Measurements from ENCODE around the gene ASTL. TPM values are rescaled to one million over a fixed set of nuclear protein-coding genes. Genes with fewer than 3 reads are reported as not detected.

Gene ASTL
- total and polyA plus RNA-seq, 2 donors (not counting 3 experiments of a cell fraction or from before 2014, with no cell fraction given): not detected

DNA sequence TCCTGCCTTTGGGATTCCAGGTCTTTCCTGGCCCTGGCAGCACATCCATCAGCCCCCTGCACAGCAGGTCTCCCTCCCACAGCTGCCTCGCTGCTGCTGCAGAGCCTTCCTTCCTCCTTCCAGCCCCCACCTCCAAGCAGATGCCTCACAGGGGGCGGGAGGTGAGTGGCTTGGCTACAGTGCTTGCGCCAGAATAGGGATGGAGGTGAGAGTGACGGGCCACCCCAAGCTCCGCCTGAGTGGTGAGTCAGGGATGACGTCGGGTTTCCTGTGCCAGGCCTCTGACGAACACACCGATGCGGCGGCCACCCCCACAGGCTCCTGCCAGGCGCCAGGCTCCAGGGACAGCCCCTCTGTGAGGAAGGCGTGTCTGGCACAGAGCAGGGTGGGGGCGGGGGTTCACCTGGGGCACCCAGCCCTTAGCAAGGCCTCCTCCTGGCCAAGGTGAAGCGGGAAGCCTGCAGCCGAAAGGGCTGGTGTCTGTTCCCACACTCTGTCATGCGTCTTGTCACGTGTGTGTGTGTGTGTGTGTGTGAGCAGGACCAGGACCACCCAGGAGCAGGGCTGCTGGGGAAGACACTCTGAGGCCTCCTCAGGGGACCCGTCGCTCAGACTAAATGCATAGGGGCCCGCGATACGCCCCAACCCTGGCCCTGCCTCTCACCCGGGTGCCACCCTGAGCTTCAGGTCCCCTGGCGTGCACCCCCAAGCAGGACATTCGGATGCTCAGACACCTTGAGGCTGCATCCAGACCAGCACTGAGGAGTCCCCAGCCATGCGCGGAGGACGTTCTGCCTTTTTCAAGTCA, 10.3 kb upstream of the ASTL start:
- intact Hi-C loops (cut with micrococcal nuclease): no loop called here

DNA sequence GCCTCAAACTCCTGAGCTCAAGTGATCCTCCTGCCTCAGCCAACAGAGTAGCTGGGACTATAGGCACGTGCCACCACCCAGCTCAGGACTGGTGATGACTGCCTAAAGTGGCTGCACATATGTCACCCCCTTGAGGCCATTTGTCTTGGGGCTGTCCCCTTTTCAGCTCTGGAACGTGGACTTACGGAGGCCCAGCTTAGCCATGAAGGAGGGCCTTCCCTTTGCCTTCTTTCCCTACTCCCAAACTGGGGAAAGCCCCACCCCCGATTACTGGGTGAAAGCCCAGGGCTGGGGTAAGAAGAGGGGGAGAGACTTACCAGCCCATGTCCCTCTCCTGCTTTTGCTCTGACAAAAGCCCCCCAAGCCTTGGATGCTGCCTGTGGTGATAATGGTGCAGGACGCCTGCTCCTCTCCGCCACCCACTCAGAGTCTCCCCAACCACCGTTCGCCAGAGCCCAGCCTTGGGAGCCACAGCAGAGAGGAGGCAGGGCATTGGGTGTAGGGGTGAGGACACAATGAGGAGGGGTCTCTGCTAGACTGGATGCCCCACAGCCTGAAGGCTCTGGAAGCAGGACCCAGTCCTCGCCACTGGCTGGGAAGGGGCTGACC, 9.4 kb upstream of the ASTL start:
- Histone ChIP-seq H3K9me1 (replicated peaks; ENCODE audit: control insufficient read depth, extremely low read depth, insufficient read depth, low read length) (no peaks in the 10 kb centered on the region), H3K9ac (replicated peaks; ENCODE audit: extremely low read depth, insufficient read depth, low read length) (no peak overlapping the region), H3K4me2 (ENCODE audit: insufficient read depth, low read length) (no peak overlapping the region), H3K79me2 (ENCODE audit: control insufficient read depth, insufficient read depth, low read length) (no peaks in the 10 kb centered on the region), H3K9me3 (replicated peaks; ENCODE audit: control insufficient read depth, insufficient read depth, low read length) (no peaks in the 10 kb centered on the region), H3K4me3 (replicated peaks in 1 of 3; ENCODE audit: insufficient read depth in 1 of 3, low read depth in 1 of 3, low read length in 3 of 3) (no peak overlapping the region), H3K27me3 (ENCODE audit: control insufficient read depth in 2 of 2, insufficient read depth in 2 of 2, low read length in 2 of 2) (no peaks in the 10 kb centered on the region), H2AFZ (ENCODE audit: low read depth, low read length) (no peak overlapping the region), H3K36me3 (ENCODE audit: control insufficient read depth in 2 of 2, extremely low read depth in 1 of 2, insufficient read depth in 2 of 2, low read length in 2 of 2) (no peaks in the 10 kb centered on the region), H4K20me1 (replicated peaks; ENCODE audit: control insufficient read depth, extremely low read depth, insufficient read depth, low read length) (no peaks in the 10 kb centered on the region), H3K27ac (ENCODE audit: insufficient read depth, low read depth, low read length) (no peak overlapping the region), H3K4me1 (ENCODE audit: control insufficient read depth, extremely low read depth, insufficient read depth, low read length) (no peaks in the 10 kb centered on the region)
- DNase-seq (ENCODE audit: low read depth, low spot score) (no peak), FAIRE-seq (no peak)
- POLR2A ChIA-PET: no interaction called here
- CTCF ChIA-PET: interaction anchor here (0.7 to 3.5 kb wide), 3 partner anchors 10 to 155 kb away, joined by 3 to 15 read pairs (median 10); partner anchors contain the start of gene ASTL
- no peak for TF ChIP-seq EZH2 (IDR thresholded peaks at IDR 0.05; ENCODE audit: borderline replicate concordance, low read depth, low read length, severe bottlenecking)
- TF ChIP-seq POLR2AphosphoS5 (IDR thresholded peaks at IDR 0.05; ENCODE audit: insufficient read depth, low read depth, low read length): no peak
- no peak for TF ChIP-seq JUN (IDR thresholded peaks at IDR 0.05; ENCODE audit: borderline replicate concordance, insufficient read depth, insufficient read length, low read depth)
- TF ChIP-seq, protein P1, sequence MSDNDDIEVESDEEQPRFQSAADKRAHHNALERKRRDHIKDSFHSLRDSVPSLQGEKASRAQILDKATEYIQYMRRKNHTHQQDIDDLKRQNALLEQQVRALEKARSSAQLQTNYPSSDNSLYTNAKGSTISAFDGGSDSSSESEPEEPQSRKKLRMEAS (IDR thresholded peaks at IDR 0.05; ENCODE audit: insufficient read depth, insufficient read length): no peak
- TF ChIP-seq FOS (IDR thresholded peaks at IDR 0.05; ENCODE audit: borderline replicate concordance, insufficient read depth, low read length): no peak
- TF ChIP-seq, protein P2, sequence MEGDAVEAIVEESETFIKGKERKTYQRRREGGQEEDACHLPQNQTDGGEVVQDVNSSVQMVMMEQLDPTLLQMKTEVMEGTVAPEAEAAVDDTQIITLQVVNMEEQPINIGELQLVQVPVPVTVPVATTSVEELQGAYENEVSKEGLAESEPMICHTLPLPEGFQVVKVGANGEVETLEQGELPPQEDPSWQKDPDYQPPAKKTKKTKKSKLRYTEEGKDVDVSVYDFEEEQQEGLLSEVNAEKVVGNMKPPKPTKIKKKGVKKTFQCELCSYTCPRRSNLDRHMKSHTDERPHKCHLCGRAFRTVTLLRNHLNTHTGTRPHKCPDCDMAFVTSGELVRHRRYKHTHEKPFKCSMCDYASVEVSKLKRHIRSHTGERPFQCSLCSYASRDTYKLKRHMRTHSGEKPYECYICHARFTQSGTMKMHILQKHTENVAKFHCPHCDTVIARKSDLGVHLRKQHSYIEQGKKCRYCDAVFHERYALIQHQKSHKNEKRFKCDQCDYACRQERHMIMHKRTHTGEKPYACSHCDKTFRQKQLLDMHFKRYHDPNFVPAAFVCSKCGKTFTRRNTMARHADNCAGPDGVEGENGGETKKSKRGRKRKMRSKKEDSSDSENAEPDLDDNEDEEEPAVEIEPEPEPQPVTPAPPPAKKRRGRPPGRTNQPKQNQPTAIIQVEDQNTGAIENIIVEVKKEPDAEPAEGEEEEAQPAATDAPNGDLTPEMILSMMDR (IDR thresholded peaks at IDR 0.05; ENCODE audit: extremely low read depth in 1 of 2, insufficient read depth in 1 of 2, low read depth in 1 of 2, low read length in 2 of 2): no peak
- no peak for TF ChIP-seq POLR2A (IDR thresholded peaks at IDR 0.05; ENCODE audit: low read depth, low read length)
- no peak for TF ChIP-seq MYC (IDR thresholded peaks at IDR 0.05; ENCODE audit: low read depth, low read length)
- TF ChIP-seq GATA2 (IDR thresholded peaks at IDR 0.05; ENCODE audit: insufficient read depth, insufficient read length, low read depth, low read length): no peak
- intact Hi-C loops (cut with micrococcal nuclease): no loop called here
- dilution Hi-C loops (cut with MboI; ENCODE audit: extremely low pct_ligation_motif_present, low sequenced_read_pairs): no loop called here
- BruUV-seq (replicated peaks): no TSS peak

More for the DNA sequence above, 10.3 kb upstream of the ASTL start:
- FAIRE-seq: peak; percentile 69
- H3K9me3 ChIP-seq (replicated peaks; ENCODE audit: control insufficient read depth, insufficient read depth, low read length): no peaks in the 10 kb centered on the region
- no peak overlapping the region for H3K9ac ChIP-seq (replicated peaks; ENCODE audit: extremely low read depth, insufficient read depth, low read length)
- no TSS peak for BruUV-seq (replicated peaks)
- H3K4me2 ChIP-seq (ENCODE audit: insufficient read depth, low read length): no peak overlapping the region
- H3K4me1 ChIP-seq (ENCODE audit: control insufficient read depth, extremely low read depth, insufficient read depth, low read length): no peaks in the 10 kb centered on the region
- no peaks in the 10 kb centered on the region for H3K27me3 ChIP-seq (ENCODE audit: control insufficient read depth in 2 of 2, insufficient read depth in 2 of 2, low read length in 2 of 2)
- no peaks in the 10 kb centered on the region for H3K9me1 ChIP-seq (replicated peaks; ENCODE audit: control insufficient read depth, extremely low read depth, insufficient read depth, low read length)
- TF ChIP-seq, protein P1 (IDR thresholded peaks at IDR 0.05; ENCODE audit: insufficient read depth, insufficient read length): no peak
- TF ChIP-seq POLR2A (IDR thresholded peaks at IDR 0.05; ENCODE audit: low read depth, low read length) (no peak), JUN (IDR thresholded peaks at IDR 0.05; ENCODE audit: borderline replicate concordance, insufficient read depth, insufficient read length, low read depth) (peak; percentile 41), FOS (IDR thresholded peaks at IDR 0.05; ENCODE audit: borderline replicate concordance, insufficient read depth, low read length) (peak; percentile 36)
- H3K27ac ChIP-seq (ENCODE audit: insufficient read depth, low read depth, low read length): peak overlapping the region; percentile 16
- DNase-seq (ENCODE audit: low read depth, low spot score): peak; percentile 74
- H3K36me3 ChIP-seq (ENCODE audit: control insufficient read depth in 2 of 2, extremely low read depth in 1 of 2, insufficient read depth in 2 of 2, low read length in 2 of 2): no peaks in the 10 kb centered on the region
- H3K79me2 ChIP-seq (ENCODE audit: control insufficient read depth, insufficient read depth, low read length): no peaks in the 10 kb centered on the region
- no peaks in the 10 kb centered on the region for H4K20me1 ChIP-seq (replicated peaks; ENCODE audit: control insufficient read depth, extremely low read depth, insufficient read depth, low read length)
- dilution Hi-C loops (cut with MboI; ENCODE audit: extremely low pct_ligation_motif_present, low sequenced_read_pairs): no loop called here
- POLR2A ChIA-PET: interaction anchor here (0.6 kb wide), 1 partner anchor 60 kb away, joined by 3 read pairs; the partner anchor contains the start of gene STARD7
- no peak overlapping the region for H3K4me3 ChIP-seq (replicated peaks in 1 of 3; ENCODE audit: insufficient read depth in 1 of 3, low read depth in 1 of 3, low read length in 3 of 3)
- H2AFZ ChIP-seq (ENCODE audit: low read depth, low read length): peak overlapping the region; percentile 89
- CTCF ChIA-PET: interaction anchor here (0.7 to 3.5 kb wide), 3 partner anchors 10 to 156 kb away, joined by 3 to 15 read pairs (median 10); partner anchors contain the start of gene ASTL

Data from endothelial cell of umbilical vein (primary cell).